Activated CD4-positive, alpha-beta T cell treated with anti-CD3 and anti-CD28 coated beads, Interleukin-10, Interleukin-2, amounts not matched to agents 100 ng/mL and 50 ng/mL, durations not matched to agents 16 hours and 8 hours (primary cell): ENCODE results near the gene UQCC3.
A peak's percentile ranks its signal among the peaks of the same experiment; 100 is the strongest.
"Not testable (repeated sequence)": the region's sequence is repeated elsewhere in the genome, so short reads cannot be mapped to it uniquely, and the experiment has no call there.

ENCODE experiments used
- DNase-seq: peaks from one replicate; pipeline ENCODE4 v3.0.0-alpha.2; 2020

UQCC3 gene

GRCh38 chr11:62671608-62672389 lies at the start of gene UQCC3, which contains the start of gene LBHD1:
Gene UQCC3, plus strand, starts transcription at chr11:62671673. Its CDS starts 73 bp downstream, at chr11:62671746.
Gene LBHD1, minus strand, starts transcription at chr11:62672267. Its CDS starts 2,236 bp downstream, at chr11:62670031.
- peak; percentile 97 for DNase-seq

- DNase-seq: no peak
Measured at GRCh38 chr11:62622476-62623089, 48.9 kb upstream of the UQCC3 start.

- no peak for DNase-seq
Measured at GRCh38 chr11:62627713-62628112, 43.8 kb upstream of the UQCC3 start.

- no peak for DNase-seq
Measured at GRCh38 chr11:62632492-62632891, 39.0 kb upstream of the UQCC3 start.

- DNase-seq: no peak
Measured at GRCh38 chr11:62644220-62644619, 27.3 kb upstream of the UQCC3 start.

GRCh38 chr11:62645671-62645945 lies 25.9 kb upstream of the UQCC3 start:
- peak; percentile 22 for DNase-seq

GRCh38 chr11:62645946-62646824 lies 25.3 kb upstream of the UQCC3 start, which contains the start of gene GANAB:
Gene GANAB, minus strand, starts transcription at chr11:62646613. Its CDS starts 14 bp downstream, at chr11:62646599.
- DNase-seq: peak; percentile 99

GRCh38 chr11:62646825-62647608 lies 24.5 kb upstream of the UQCC3 start:
- DNase-seq: no peak

- DNase-seq: no peak
Measured at GRCh38 chr11:62647609-62648005, 23.9 kb upstream of the UQCC3 start.

GRCh38 chr11:62648185-62648966 lies 23.1 kb upstream of the UQCC3 start:
- DNase-seq: no peak

GRCh38 chr11:62648967-62649364 lies 22.5 kb upstream of the UQCC3 start:
- no peak for DNase-seq

- DNase-seq: no peak
Measured at GRCh38 chr11:62649486-62649885, 22.0 kb upstream of the UQCC3 start.

- DNase-seq: not testable (repeated sequence)
Measured at GRCh38 chr11:62650283-62650682, 21.2 kb upstream of the UQCC3 start.

GRCh38 chr11:62652161-62653006 lies 19.1 kb upstream of the UQCC3 start:
- peak; percentile 49 for DNase-seq

GRCh38 chr11:62654297-62654696 lies 17.2 kb upstream of the UQCC3 start:
- no peak for DNase-seq

GRCh38 chr11:62656796-62657429 lies 14.6 kb upstream of the UQCC3 start:
- no peak for DNase-seq

- DNase-seq: peak; percentile 67
Measured at GRCh38 chr11:62664405-62665074, 6.9 kb upstream of the UQCC3 start.

- peak; percentile 98 for DNase-seq
Measured at GRCh38 chr11:62665075-62665598, 6.3 kb upstream of the UQCC3 start, which contains the start of the genes C11orf98 and CSKMT. Gene C11orf98, minus strand, starts transcription at chr11:62665210. Its CDS starts 41 bp downstream, at chr11:62665169. Gene CSKMT, plus strand, starts transcription at chr11:62665312. Its CDS starts 568 bp downstream, at chr11:62665880.

- peak; percentile 66 for DNase-seq
Measured at GRCh38 chr11:62665599-62666258, 5.7 kb upstream of the UQCC3 start.
